ENCODE data around the gene LNPEP. TPM values are rescaled to one million over a fixed set of nuclear protein-coding genes. Genes with fewer than 3 reads are reported as not detected.

LNPEP gene
- total and polyA plus RNA-seq, 4 donors: 1.9 to 19.7 (median 9.5) TPM

GRCh38 chr5:96911139-96911538 lies 24.7 kb upstream of the LNPEP start:
- Histone ChIP-seq H3K4me3 (ENCODE audit: low read depth in 1 of 3, low read length in 3 of 3) (no peak overlapping the region), H3K27me3 (ENCODE audit: control insufficient read depth in 4 of 4, insufficient read depth in 4 of 4, low read length in 3 of 4) (no peaks in the 10 kb centered on the region), H3K9ac (ENCODE audit: low read depth in 1 of 2, low read length in 2 of 2) (no peak overlapping the region), H3K4me1 (ENCODE audit: control insufficient read depth in 4 of 4, insufficient read depth in 4 of 4, low read length in 3 of 4) (peaks cover 0 to 15% (median 9%) of the 10 kb centered on the region in 4 donors), H3K36me3 (ENCODE audit: control insufficient read depth in 4 of 4, insufficient read depth in 3 of 4, low read depth in 1 of 4, low read length in 3 of 4) (peaks cover 0 to 6% (median 2%) of the 10 kb centered on the region in 4 donors), H3K9me3 (ENCODE audit: control insufficient read depth in 4 of 4, low read length in 3 of 4) (no peaks in the 10 kb centered on the region), H3K27ac (ENCODE audit: low read depth in 1 of 2, low read length in 2 of 2) (no peak overlapping the region)
- no peak for TF ChIP-seq NR2F2 (IDR thresholded peaks at IDR 0.05)
- TF ChIP-seq HNF4G (IDR thresholded peaks at IDR 0.05): no peak
- TF ChIP-seq EGR1 (IDR thresholded peaks at IDR 0.05; ENCODE audit: low read depth in 2 of 2): no peak
- TF ChIP-seq ZBTB33 (IDR thresholded peaks at IDR 0.05): no peak
- TF ChIP-seq YY1 (IDR thresholded peaks at IDR 0.05): no peak
- 94% methylated on average over 2 of the region's 2 CpGs for WGBS
- DNase-seq (ENCODE audit: low spot score): no peak

GRCh38 chr5:96913233-96913632 lies 22.6 kb upstream of the LNPEP start:
- peak in 1 of 2 donors; percentile 41 for TF ChIP-seq RXRA (IDR thresholded peaks at IDR 0.05)
- TF ChIP-seq CTCF (IDR thresholded peaks at IDR 0.05; ENCODE audit: low read depth, low read length, missing input control): no peak
- peak; percentile 53 to 60 for TF ChIP-seq HNF4A (conservative IDR thresholded peaks at IDR 0.05)
- H3K9me3 ChIP-seq (ENCODE audit: control insufficient read depth in 4 of 4, low read length in 3 of 4): no peaks in the 10 kb centered on the region
- no peak overlapping the region for H3K4me3 ChIP-seq (ENCODE audit: low read depth in 1 of 3, low read length in 3 of 3)
- no peak for DNase-seq (ENCODE audit: low spot score)
- H3K27me3 ChIP-seq (ENCODE audit: control insufficient read depth in 4 of 4, insufficient read depth in 4 of 4, low read length in 3 of 4): no peaks in the 10 kb centered on the region
- H3K27ac ChIP-seq (ENCODE audit: low read depth in 1 of 2, low read length in 2 of 2): no peak overlapping the region
- H3K36me3 ChIP-seq (ENCODE audit: control insufficient read depth in 4 of 4, insufficient read depth in 3 of 4, low read depth in 1 of 4, low read length in 3 of 4): peaks cover 2 to 9% (median 4%) of the 10 kb centered on the region in 4 donors
- WGBS: 30% methylated on average over 2 of the region's 2 CpGs
- H3K9ac ChIP-seq (ENCODE audit: low read depth in 1 of 2, low read length in 2 of 2): no peak overlapping the region
- H3K4me1 ChIP-seq (ENCODE audit: control insufficient read depth in 4 of 4, insufficient read depth in 4 of 4, low read length in 3 of 4): peaks cover 0 to 15% (median 9%) of the 10 kb centered on the region in 4 donors

GRCh38 chr5:96919754-96920197 lies 16.1 kb upstream of the LNPEP start:
- H3K4me1 ChIP-seq (ENCODE audit: control insufficient read depth in 4 of 4, insufficient read depth in 4 of 4, low read length in 3 of 4): no peaks in the 10 kb centered on the region
- no peak overlapping the region for H3K27ac ChIP-seq (ENCODE audit: low read depth in 1 of 2, low read length in 2 of 2)
- H3K27me3 ChIP-seq (ENCODE audit: control insufficient read depth in 4 of 4, insufficient read depth in 4 of 4, low read length in 3 of 4): no peaks in the 10 kb centered on the region
- H3K36me3 ChIP-seq (ENCODE audit: control insufficient read depth in 4 of 4, insufficient read depth in 3 of 4, low read depth in 1 of 4, low read length in 3 of 4): peaks cover 2 to 7% (median 4%) of the 10 kb centered on the region in 4 donors
- H3K4me3 ChIP-seq (ENCODE audit: low read depth in 1 of 3, low read length in 3 of 3): no peak overlapping the region
- H3K9me3 ChIP-seq (ENCODE audit: control insufficient read depth in 4 of 4, low read length in 3 of 4): no peaks in the 10 kb centered on the region
- no peak for TF ChIP-seq SP1 (IDR thresholded peaks at IDR 0.05)
- no peak for TF ChIP-seq ZBTB33 (IDR thresholded peaks at IDR 0.05)
- no peak for TF ChIP-seq HNF4G (IDR thresholded peaks at IDR 0.05)
- no peak for TF ChIP-seq RXRA (IDR thresholded peaks at IDR 0.05)
- TF ChIP-seq REST (IDR thresholded peaks at IDR 0.05): no peak
- H3K9ac ChIP-seq (ENCODE audit: low read depth in 1 of 2, low read length in 2 of 2): no peak overlapping the region
- 87% methylated on average over 4 of the region's 4 CpGs for WGBS
- no peak for DNase-seq (ENCODE audit: low spot score)

Data from liver (tissue), 9 donors.